Neuron (in vitro differentiated cells): ENCODE data around the gene STAC3.
A peak's percentile ranks its signal among the peaks of the same experiment; 100 is the strongest.

Source experiments
- H2AFZ ChIP-seq: one replicate; pipeline ENCODE4 v1.6.1; 2013; ENCODE audit warnings: low read depth, mild to moderate bottlenecking, inconsistent platforms, low read length, moderate library complexity
- H3K27me3 ChIP-seq: one replicate; pipeline ENCODE4 v1.6.1; 2013; ENCODE audit warnings: low read length; ENCODE audit not compliant: insufficient read depth
- H3K36me3 ChIP-seq: one replicate; pipeline ENCODE4 v1.6.1; 2013; ENCODE audit warnings: low read length; ENCODE audit not compliant: insufficient read depth
- H3K4me1 ChIP-seq: one replicate; pipeline ENCODE4 v1.6.1; 2013; ENCODE audit warnings: low read length; ENCODE audit not compliant: insufficient read depth
- H3K4me3 ChIP-seq: 2 replicates; pipeline ENCODE4 v1.5.1; 2013; ENCODE audit warnings: mild to moderate bottlenecking, low read length, moderate library complexity
- H3K9me3 ChIP-seq: one replicate; pipeline ENCODE4 v1.6.1; 2013; ENCODE audit warnings: low read length

Gene STAC3

GRCh38 chr12:57243521-57244311 is 7.3 kb downstream of the STAC3 start:
- Histone ChIP-seq H2AFZ (no peak overlapping the region), H3K4me3 (no peak overlapping the region), H3K9me3 (no peaks in the 10 kb centered on the region), H3K27me3 (peaks cover 9% of the 10 kb centered on the region), H3K36me3 (no peaks in the 10 kb centered on the region), H3K4me1 (peaks cover 32% of the 10 kb centered on the region)

- Histone ChIP-seq H2AFZ (no peak overlapping the region), H3K36me3 (no peaks in the 10 kb centered on the region), H3K27me3 (peaks cover 9% of the 10 kb centered on the region), H3K4me3 (no peak overlapping the region), H3K9me3 (no peaks in the 10 kb centered on the region), H3K4me1 (peaks cover 35% of the 10 kb centered on the region)
Observed at GRCh38 chr12:57242691-57243454, 8.1 kb downstream of the STAC3 start.

GRCh38 chr12:57242329-57242690 is 8.7 kb downstream of the STAC3 start:
- no peak overlapping the region for H2AFZ ChIP-seq
- H3K36me3 ChIP-seq: no peaks in the 10 kb centered on the region
- no peaks in the 10 kb centered on the region for H3K9me3 ChIP-seq
- H3K4me3 ChIP-seq: no peak overlapping the region
- H3K27me3 ChIP-seq: peaks cover 9% of the 10 kb centered on the region
- peaks cover 38% of the 10 kb centered on the region for H3K4me1 ChIP-seq

- peaks cover 38% of the 10 kb centered on the region for H3K4me1 ChIP-seq
- no peaks in the 10 kb centered on the region for H3K36me3 ChIP-seq
- peaks cover 9% of the 10 kb centered on the region for H3K27me3 ChIP-seq
- no peak overlapping the region for H3K4me3 ChIP-seq
- H2AFZ ChIP-seq: no peak overlapping the region
- H3K9me3 ChIP-seq: no peaks in the 10 kb centered on the region
Observed at GRCh38 chr12:57241402-57242310, 9.3 kb downstream of the STAC3 start.

- peaks cover 9% of the 10 kb centered on the region for H3K27me3 ChIP-seq
- no peaks in the 10 kb centered on the region for H3K36me3 ChIP-seq
- peaks cover 38% of the 10 kb centered on the region for H3K4me1 ChIP-seq
- no peak overlapping the region for H2AFZ ChIP-seq
- no peaks in the 10 kb centered on the region for H3K9me3 ChIP-seq
- H3K4me3 ChIP-seq: peak overlapping the region; percentile 45
Observed at GRCh38 chr12:57240926-57241401, 10.0 kb downstream of the STAC3 start.

- Histone ChIP-seq H3K27me3 (peaks cover 9% of the 10 kb centered on the region), H3K9me3 (no peaks in the 10 kb centered on the region), H3K4me1 (peaks cover 38% of the 10 kb centered on the region), H2AFZ (peak overlapping the region; percentile 80), H3K36me3 (no peaks in the 10 kb centered on the region), H3K4me3 (peak overlapping the region; percentile 45)
Observed at GRCh38 chr12:57240066-57240921, 10.7 kb downstream of the STAC3 start.

- H2AFZ ChIP-seq: peak overlapping the region; percentile 80
- peaks cover 9% of the 10 kb centered on the region for H3K27me3 ChIP-seq
- H3K4me3 ChIP-seq: peak overlapping the region; percentile 45
- no peaks in the 10 kb centered on the region for H3K9me3 ChIP-seq
- H3K4me1 ChIP-seq: peaks cover 38% of the 10 kb centered on the region
- H3K36me3 ChIP-seq: peaks cover 1% of the 10 kb centered on the region
Observed at GRCh38 chr12:57239587-57240065, 11.4 kb downstream of the STAC3 start.

GRCh38 chr12:57238854-57239554 is 12.0 kb downstream of the STAC3 start:
- peaks cover 9% of the 10 kb centered on the region for H3K27me3 ChIP-seq
- peaks cover 7% of the 10 kb centered on the region for H3K36me3 ChIP-seq
- H3K4me1 ChIP-seq: peaks cover 38% of the 10 kb centered on the region

GRCh38 chr12:57237932-57238853 is 12.8 kb downstream of the STAC3 start:
- H2AFZ ChIP-seq: peak overlapping the region; percentile 36
- H3K4me1 ChIP-seq: peaks cover 38% of the 10 kb centered on the region
- H3K36me3 ChIP-seq: peaks cover 16% of the 10 kb centered on the region
- no peaks in the 10 kb centered on the region for H3K9me3 ChIP-seq
- peak overlapping the region; percentile 45 for H3K4me3 ChIP-seq
- H3K27me3 ChIP-seq: peaks cover 9% of the 10 kb centered on the region

More at GRCh38 chr12:57238854-57239554, 12.0 kb downstream of the STAC3 start:
- Histone ChIP-seq H2AFZ (peak overlapping the region; percentile 80), H3K4me3 (peak overlapping the region; percentile 45), H3K9me3 (no peaks in the 10 kb centered on the region)

- Histone ChIP-seq H3K9me3 (no peaks in the 10 kb centered on the region), H3K36me3 (peaks cover 22% of the 10 kb centered on the region), H2AFZ (no peak overlapping the region), H3K27me3 (peaks cover 9% of the 10 kb centered on the region), H3K4me3 (no peak overlapping the region), H3K4me1 (peaks cover 36% of the 10 kb centered on the region)
Observed at GRCh38 chr12:57237596-57237931, 13.4 kb downstream of the STAC3 start.
